Neural crest cell (in vitro differentiated cells): ENCODE results near the gene ITGA2. TPM values are rescaled to one million over a fixed set of nuclear protein-coding genes. Genes with fewer than 3 reads are reported as not detected.
A peak's percentile ranks its signal among the peaks of the same experiment; 100 is the strongest.

Experiments
- DNase-seq: peaks from one replicate; pipeline ENCODE4 v3.0.0; 2021; ENCODE audit warnings: low read depth, mixed read lengths, low spot score
- H3K27ac Mint-ChIP-seq: one replicate; pipeline ENCODE4 v1.8.0; 2021; ENCODE audit warnings: mild to moderate bottlenecking, mixed read lengths; ENCODE audit not compliant: unreplicated experiment
- H3K27me3 Mint-ChIP-seq: 2 replicates; pipeline ENCODE4 v1.8.0; 2021; ENCODE audit warnings: low read depth, mild to moderate bottlenecking, mixed read lengths
- H3K36me3 Mint-ChIP-seq: 2 replicates; pipeline ENCODE4 v1.8.0; 2021; ENCODE audit warnings: low read depth, mild to moderate bottlenecking, mixed read lengths
- H3K4me1 Mint-ChIP-seq: 2 replicates; pipeline ENCODE4 v1.8.0; 2021; ENCODE audit warnings: mixed read lengths
- H3K4me3 Mint-ChIP-seq: one replicate; pipeline ENCODE4 v1.8.0; 2021; ENCODE audit warnings: mild to moderate bottlenecking, mixed read lengths
- H3K9me3 Mint-ChIP-seq: 2 replicates; pipeline ENCODE4 v1.8.0; 2021; ENCODE audit warnings: mixed read lengths
- CTCF ChIP-seq: fragments of 200-600 bp; sonication (generic); conservative IDR thresholded peaks from 2 replicates; pipeline ENCODE4 v1.5.0; 2021; ENCODE audit warnings: antibody characterized with exemption, mild to moderate bottlenecking
- total RNA-seq: library from RNA; stranded (reverse); gene quantifications from 2 replicates; pipeline ENCODE4 v1.2.1, GENCODE V29; 2021

Gene ITGA2
- total RNA-seq, 1 donor from 2014 or later = 1.7 TPM

- Mint-ChIP-seq H3K36me3 (no peaks in the 10 kb centered on the region), H3K9me3 (no peaks in the 10 kb centered on the region), H3K27ac (no peak overlapping the region), H3K27me3 (no peaks in the 10 kb centered on the region), H3K4me1 (peaks cover 15% of the 10 kb centered on the region), H3K4me3 (no peak overlapping the region)
- no peak for DNase-seq
- TF ChIP-seq CTCF = no peak
Measured at GRCh38 chr5:53092242-53092641, 103.1 kb downstream of the ITGA2 start.

- DNase-seq = no peak
- no peaks in the 10 kb centered on the region for H3K36me3 Mint-ChIP-seq
- H3K27ac Mint-ChIP-seq = no peak overlapping the region
- no peaks in the 10 kb centered on the region for H3K27me3 Mint-ChIP-seq
- H3K9me3 Mint-ChIP-seq = no peaks in the 10 kb centered on the region
- no peak for TF ChIP-seq CTCF
- H3K4me1 Mint-ChIP-seq = no peaks in the 10 kb centered on the region
- no peak overlapping the region for H3K4me3 Mint-ChIP-seq
Measured at GRCh38 chr5:53095217-53095616, 106.1 kb downstream of the ITGA2 start.

GRCh38 chr5:53095931-53096525 lies 106.9 kb downstream of the ITGA2 start:
- Mint-ChIP-seq H3K27me3 (no peaks in the 10 kb centered on the region), H3K27ac (no peak overlapping the region), H3K4me3 (no peak overlapping the region), H3K36me3 (no peaks in the 10 kb centered on the region), H3K4me1 (no peaks in the 10 kb centered on the region), H3K9me3 (no peaks in the 10 kb centered on the region)
- DNase-seq = peak; percentile 63
- peak; percentile 94 for TF ChIP-seq CTCF

- H3K27ac Mint-ChIP-seq = no peak overlapping the region
- H3K36me3 Mint-ChIP-seq = peaks cover 3% of the 10 kb centered on the region
- TF ChIP-seq CTCF = no peak
- no peak for DNase-seq
- H3K9me3 Mint-ChIP-seq = no peaks in the 10 kb centered on the region
- H3K4me1 Mint-ChIP-seq = no peaks in the 10 kb centered on the region
- no peak overlapping the region for H3K4me3 Mint-ChIP-seq
- H3K27me3 Mint-ChIP-seq = no peaks in the 10 kb centered on the region
Measured at GRCh38 chr5:53099546-53099945, 110.4 kb downstream of the ITGA2 start.

GRCh38 chr5:53100606-53101005 lies 111.5 kb downstream of the ITGA2 start:
- Mint-ChIP-seq H3K9me3 (no peaks in the 10 kb centered on the region), H3K4me3 (no peak overlapping the region), H3K36me3 (peaks cover 3% of the 10 kb centered on the region), H3K4me1 (no peaks in the 10 kb centered on the region), H3K27ac (no peak overlapping the region), H3K27me3 (no peaks in the 10 kb centered on the region)
- DNase-seq = no peak
- no peak for TF ChIP-seq CTCF
